ENCODE measurements around the gene TAGLN3. TPM values are rescaled to one million over a fixed set of nuclear protein-coding genes. Genes with fewer than 3 reads are reported as not detected.

Gene TAGLN3
- total RNA-seq, 3 donors from 2014 or later, result not detected

GRCh38 chr3:112061152-112061551 lies 62.4 kb downstream of the TAGLN3 start:
- no peaks in the 10 kb centered on the region for H3K9me3 ChIP-seq
- DNase-seq (ENCODE audit: low spot score in 2 of 2), result no peak
- intact Hi-C loops (cut with DNase I; ENCODE audit: low total_unique reads), result no loop called here
- no peaks in the 10 kb centered on the region for H3K36me3 ChIP-seq
- H3K4me1 ChIP-seq, result no peaks in the 10 kb centered on the region
- no peaks in the 10 kb centered on the region for H3K27me3 ChIP-seq
- H3K27ac ChIP-seq, result no peak overlapping the region
- TF ChIP-seq POLR2AphosphoS5 (IDR thresholded peaks at IDR 0.05) (no peak), CTCF (IDR thresholded peaks at IDR 0.05) (no peak)
- no peak overlapping the region for H3K4me3 ChIP-seq

Other genes starting within 250 kb of the TAGLN3 start
- 10 to 100 TPM; 53.1 to 94.4 (median 65.0) TPM for gene PHLDB2, start 139.7 kb upstream of the TAGLN3 start, total RNA-seq
- 10 to 100 TPM; 17.3 to 28.5 (median 22.6) TPM for gene ABHD10, start 19.9 kb upstream of the TAGLN3 start, total RNA-seq
- under 1 TPM in 1 of 3 donors, not detected in 2; 0.15 TPM for gene TMPRSS7, start 35.8 kb downstream of the TAGLN3 start, total RNA-seq
- gene C3orf52, start 87.5 kb downstream of the TAGLN3 start, total RNA-seq, result 10 to 100 TPM in 1 of 3 donors, 1 to 10 TPM in 1, under 1 TPM in 1; 0.64 to 23.6 (median 8.5) TPM
- 1 to 10 TPM in 1 of 3 donors, under 1 TPM in 2; 0.16 to 1.5 (median 0.66) TPM for gene GCSAM, start 134.3 kb downstream of the TAGLN3 start, total RNA-seq